Thoracic aorta (tissue), 2 donors: ENCODE results near the gene CIC. TPM values are rescaled to one million over a fixed set of nuclear protein-coding genes. Genes with fewer than 3 reads are reported as not detected.

Experiments
- ATAC-seq: fragments of 150-250 bp; one replicate; pipeline ENCODE4 v1.8.0; 2017; ENCODE audit warnings: low read depth; ENCODE audit not compliant: insufficient number of reproducible peaks, low FRiP score
- DNase-seq: peaks from one replicate; pipeline ENCODE4 v3.0.0-alpha.2; 2020; ENCODE audit warnings: low spot score
- H3K27ac ChIP-seq, 2 donors: fragments of 200-600 bp; sonication (generic); 1 replicate in 1 of 2; 2 replicates in 1 of 2; pipeline ENCODE4 v1.5.1; 2016; ENCODE audit warnings: mild to moderate bottlenecking in 2 of 2, moderate library complexity in 2 of 2
- H3K27me3 ChIP-seq: fragments of 200-600 bp; sonication (generic); replicated peaks from 2 replicates; pipeline ENCODE4 v1.6.0; 2016; ENCODE audit warnings: mild to moderate bottlenecking; ENCODE audit not compliant: insufficient read depth
- H3K36me3 ChIP-seq: fragments of 200-600 bp; sonication (generic); one replicate; pipeline ENCODE4 v1.5.1; 2016
- H3K4me1 ChIP-seq, 2 donors: fragments of 200-600 bp; sonication (generic); 1 replicate in 1 of 2; 2 replicates in 1 of 2; pipeline versions ENCODE4 v1.5.1 to v1.6.0; 2016; ENCODE audit warnings: low read depth in 2 of 2, mild to moderate bottlenecking in 1 of 2; ENCODE audit not compliant: control insufficient read depth in 1 of 2
- H3K4me3 ChIP-seq: fragments of 200-600 bp; sonication (generic); 2 replicates; pipeline ENCODE4 v1.5.1; 2016; ENCODE audit warnings: mild to moderate bottlenecking
- H3K9me3 ChIP-seq: fragments of 200-600 bp; sonication (generic); 2 replicates; pipeline ENCODE4 v1.5.1; 2016
- total RNA-seq, 2 donors: library from RNA; depleted of rRNA; stranded (reverse); fragments of >200 nt; gene quantifications; one replicate each; pipeline versions ENCODE4 v1.1.0 to v1.2.3, GENCODE V29; 2016
- TF ChIP-seq, protein P1 (sequence below): fragments of 200-600 bp; sonication (generic); IDR thresholded peaks from one replicate; pipeline ENCODE4 v1.5.1; 2019; ENCODE audit warnings: antibody characterized with exemption

Gene CIC
- total RNA-seq, 2 donors from 2014 or later: 57.1 to 112 TPM

- no peaks in the 10 kb centered on the region for H3K27me3 ChIP-seq
- no peaks in the 10 kb centered on the region for H3K9me3 ChIP-seq
- DNase-seq: no peak
- no peak for ATAC-seq
- H3K4me1 ChIP-seq: peaks cover 27 to 45% of the 10 kb centered on the region in 2 donors
- H3K4me3 ChIP-seq: peak overlapping the region; percentile 74
- H3K36me3 ChIP-seq: peaks cover 44% of the 10 kb centered on the region
- TF ChIP-seq, protein P1, sequence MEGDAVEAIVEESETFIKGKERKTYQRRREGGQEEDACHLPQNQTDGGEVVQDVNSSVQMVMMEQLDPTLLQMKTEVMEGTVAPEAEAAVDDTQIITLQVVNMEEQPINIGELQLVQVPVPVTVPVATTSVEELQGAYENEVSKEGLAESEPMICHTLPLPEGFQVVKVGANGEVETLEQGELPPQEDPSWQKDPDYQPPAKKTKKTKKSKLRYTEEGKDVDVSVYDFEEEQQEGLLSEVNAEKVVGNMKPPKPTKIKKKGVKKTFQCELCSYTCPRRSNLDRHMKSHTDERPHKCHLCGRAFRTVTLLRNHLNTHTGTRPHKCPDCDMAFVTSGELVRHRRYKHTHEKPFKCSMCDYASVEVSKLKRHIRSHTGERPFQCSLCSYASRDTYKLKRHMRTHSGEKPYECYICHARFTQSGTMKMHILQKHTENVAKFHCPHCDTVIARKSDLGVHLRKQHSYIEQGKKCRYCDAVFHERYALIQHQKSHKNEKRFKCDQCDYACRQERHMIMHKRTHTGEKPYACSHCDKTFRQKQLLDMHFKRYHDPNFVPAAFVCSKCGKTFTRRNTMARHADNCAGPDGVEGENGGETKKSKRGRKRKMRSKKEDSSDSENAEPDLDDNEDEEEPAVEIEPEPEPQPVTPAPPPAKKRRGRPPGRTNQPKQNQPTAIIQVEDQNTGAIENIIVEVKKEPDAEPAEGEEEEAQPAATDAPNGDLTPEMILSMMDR: no peak
- peak overlapping the region; percentile 57 to 73 for H3K27ac ChIP-seq
Observed at GRCh38 chr19:42286349-42287016, 17.4 kb downstream of the CIC start.

DNA sequence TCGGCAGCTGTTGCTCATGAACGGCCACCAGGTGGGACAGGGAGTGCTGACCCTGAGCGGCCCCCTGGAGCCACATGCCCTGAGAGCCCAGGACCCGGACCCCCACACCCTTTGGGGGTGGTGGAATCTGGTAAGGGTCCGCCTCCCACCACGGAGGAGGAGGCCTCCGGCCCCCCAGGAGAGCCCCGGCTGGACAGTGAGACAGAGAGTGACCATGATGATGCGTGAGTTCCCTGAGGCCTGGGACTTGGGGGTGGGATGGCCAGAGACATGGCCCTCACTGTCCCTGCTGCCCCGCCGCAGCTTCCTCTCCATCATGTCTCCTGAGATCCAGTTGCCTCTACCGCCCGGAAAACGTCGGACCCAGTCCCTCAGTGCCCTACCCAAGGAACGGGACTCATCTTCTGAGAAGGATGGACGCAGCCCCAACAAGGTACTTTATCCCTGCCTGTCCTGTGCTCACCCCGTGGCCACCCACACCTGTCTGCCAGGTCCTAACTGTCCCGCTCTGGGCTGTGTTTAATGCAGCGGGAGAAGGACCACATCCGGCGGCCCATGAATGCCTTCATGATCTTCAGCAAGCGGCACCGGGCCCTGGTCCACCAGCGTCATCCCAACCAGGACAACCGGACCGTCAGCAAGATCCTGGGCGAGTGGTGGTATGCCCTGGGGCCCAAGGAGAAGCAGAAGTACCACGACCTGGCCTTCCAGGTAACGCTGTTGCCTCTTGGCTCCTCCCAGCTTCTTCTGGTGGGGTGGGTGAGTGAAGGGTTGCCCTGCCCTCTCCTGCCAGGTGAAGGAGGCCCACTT, 18.2 kb downstream of the CIC start:
- H3K4me3 ChIP-seq: no peak overlapping the region
- H3K27me3 ChIP-seq: no peaks in the 10 kb centered on the region
- ATAC-seq (no peak), DNase-seq (no peak)
- peaks cover 51% of the 10 kb centered on the region for H3K36me3 ChIP-seq
- H3K9me3 ChIP-seq: no peaks in the 10 kb centered on the region
- TF ChIP-seq, protein P1: no peak
- peak overlapping the region in 1 of 2 donors; percentile 57 for H3K27ac ChIP-seq
- peaks cover 19 to 38% of the 10 kb centered on the region in 2 donors for H3K4me1 ChIP-seq

DNA sequence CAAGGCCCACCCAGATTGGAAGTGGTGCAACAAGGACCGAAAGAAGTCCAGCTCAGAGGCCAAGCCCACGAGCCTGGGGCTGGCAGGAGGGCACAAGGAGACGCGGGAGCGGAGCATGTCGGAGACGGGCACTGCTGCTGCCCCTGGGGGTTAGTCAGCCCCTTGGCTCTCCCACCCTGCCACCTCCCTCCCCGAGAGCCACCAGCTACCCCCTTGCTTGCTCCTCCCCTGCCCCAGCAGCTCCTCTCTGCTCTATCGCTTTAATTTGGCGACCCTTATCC, 18.7 kb downstream of the CIC start:
- Histone ChIP-seq H3K36me3 (peaks cover 57% of the 10 kb centered on the region), H3K27ac (no peak overlapping the region)

DNA sequence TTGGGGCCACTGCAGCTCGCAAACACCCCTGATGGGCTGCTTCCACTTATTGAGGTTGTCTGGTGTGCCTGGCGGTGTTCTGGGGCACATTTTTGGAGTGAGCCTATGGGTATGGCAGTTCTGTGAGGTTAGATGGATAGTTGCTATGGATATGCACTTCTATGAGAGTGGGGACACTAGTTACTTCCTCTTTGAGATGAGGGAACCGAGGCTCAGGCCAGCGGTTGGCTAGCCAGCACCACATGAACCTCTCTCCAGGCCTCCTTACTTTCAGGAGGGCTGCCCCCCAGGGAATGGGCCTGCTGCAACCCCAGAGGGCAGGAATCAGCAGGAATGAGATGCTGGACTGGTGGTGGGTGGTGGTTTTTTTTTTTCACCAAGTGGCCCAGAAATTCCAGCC, 19.3 kb downstream of the CIC start:
- Histone ChIP-seq H3K27ac (no peak overlapping the region), H3K4me1 (peaks cover 9 to 26% of the 10 kb centered on the region in 2 donors), H3K9me3 (no peaks in the 10 kb centered on the region), H3K4me3 (no peak overlapping the region), H3K36me3 (peaks cover 62% of the 10 kb centered on the region), H3K27me3 (no peaks in the 10 kb centered on the region)
- DNase-seq (no peak), ATAC-seq (no peak)
- TF ChIP-seq, protein P1: no peak

More for the DNA sequence above, 18.7 kb downstream of the CIC start:
- TF ChIP-seq, protein P1: no peak
- no peak for DNase-seq
- Histone ChIP-seq H3K9me3 (no peaks in the 10 kb centered on the region), H3K4me1 (peaks cover 15 to 32% of the 10 kb centered on the region in 2 donors), H3K27me3 (no peaks in the 10 kb centered on the region), H3K4me3 (no peak overlapping the region)
- ATAC-seq: no peak

DNA sequence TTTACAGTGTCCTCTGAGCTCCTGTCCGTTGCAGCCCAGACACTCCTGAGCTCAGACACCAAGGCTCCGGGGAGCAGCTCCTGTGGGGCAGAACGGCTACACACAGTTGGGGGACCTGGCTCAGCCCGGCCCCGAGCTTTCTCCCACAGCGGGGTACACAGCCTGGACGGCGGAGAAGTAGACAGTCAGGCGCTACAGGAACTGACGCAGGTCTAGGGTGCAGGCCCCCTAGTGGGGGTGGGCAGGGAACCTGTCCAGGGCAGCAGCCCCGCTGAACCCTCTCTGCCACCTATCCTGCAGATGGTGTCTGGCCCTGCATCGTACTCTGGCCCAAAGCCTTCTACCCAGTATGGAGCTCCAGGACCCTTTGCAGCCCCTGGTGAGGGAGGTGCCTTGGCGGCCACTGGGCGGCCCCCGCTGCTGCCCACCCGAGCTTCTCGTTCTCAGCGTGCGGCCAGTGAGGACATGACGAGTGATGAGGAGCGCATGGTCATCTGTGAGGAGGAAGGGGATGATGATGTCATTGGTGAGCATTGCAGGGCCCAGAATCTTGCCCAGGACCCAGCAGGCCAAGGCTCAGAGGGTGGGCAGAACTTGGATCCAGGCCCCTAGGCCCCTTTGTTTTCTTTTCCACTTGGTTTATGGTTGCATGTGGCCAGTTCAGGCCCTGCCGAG, 20.0 kb downstream of the CIC start:
- H3K27ac ChIP-seq: no peak overlapping the region
- H3K27me3 ChIP-seq: no peaks in the 10 kb centered on the region
- no peak for ATAC-seq
- no peaks in the 10 kb centered on the region for H3K9me3 ChIP-seq
- DNase-seq: no peak
- H3K36me3 ChIP-seq: peaks cover 68% of the 10 kb centered on the region
- TF ChIP-seq, protein P1: no peak
- H3K4me1 ChIP-seq: peaks cover 9 to 25% of the 10 kb centered on the region in 2 donors
- H3K4me3 ChIP-seq: no peak overlapping the region
